ENCODE measurements around the gene POLD4. TPM values are rescaled to one million over a fixed set of nuclear protein-coding genes. Genes with fewer than 3 reads are reported as not detected.

POLD4 gene
- total and polyA plus RNA-seq, 2 donors, result 8.8 to 157 TPM

DNA sequence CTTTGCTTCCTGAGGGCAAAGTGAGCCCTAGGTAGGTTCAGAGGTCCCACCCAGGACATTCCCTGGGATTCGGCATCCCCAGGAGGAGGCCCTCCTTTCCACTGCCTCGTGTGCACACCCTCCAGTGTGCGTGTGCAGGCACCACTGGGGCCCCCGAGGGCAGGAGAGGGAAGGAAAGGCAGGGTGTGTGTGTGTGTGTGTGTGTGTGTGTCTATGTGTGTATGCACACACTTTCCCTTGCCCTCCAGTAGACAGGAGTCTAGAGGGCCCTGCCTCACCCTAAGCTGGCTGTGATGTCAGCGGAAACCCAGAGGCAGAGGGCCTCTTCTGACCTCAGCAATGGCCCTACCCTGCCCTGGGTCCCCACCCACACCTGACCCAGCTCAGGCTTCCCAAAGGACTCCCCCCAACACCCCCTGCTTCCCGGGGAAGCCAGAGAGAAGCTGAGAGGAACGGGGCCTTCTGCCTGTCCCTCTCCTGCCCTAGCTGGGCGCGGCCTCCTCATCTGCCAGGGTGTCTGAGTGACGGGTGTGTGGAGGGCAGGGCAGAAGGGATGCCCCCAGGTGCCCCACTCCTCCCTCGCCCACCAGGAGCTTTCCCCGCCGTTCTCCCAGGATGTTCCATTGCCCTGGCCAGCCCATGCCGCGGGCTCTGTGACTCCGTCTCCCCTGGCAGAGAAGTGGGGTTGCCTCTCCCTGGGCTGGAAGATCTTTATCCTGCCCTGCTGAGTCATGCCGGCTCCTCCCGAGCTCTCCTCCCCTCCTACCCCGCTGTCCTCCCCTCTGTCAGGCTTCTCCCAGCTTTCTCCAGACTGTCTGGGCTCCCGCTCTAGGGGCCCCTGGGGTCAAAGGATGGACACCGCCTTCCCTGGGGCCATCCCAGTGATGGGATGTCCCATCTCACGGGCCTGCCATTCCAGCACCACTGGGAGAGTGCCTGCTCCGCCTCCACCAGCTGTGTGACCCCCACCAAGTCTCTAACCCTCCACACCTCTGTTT lies 26.0 kb upstream of the POLD4 start:
- no peak overlapping the region for H3K4me3 ChIP-seq (ENCODE audit: low read depth, low read length)
- H3K36me3 ChIP-seq (ENCODE audit: insufficient read depth), result no peaks in the 10 kb centered on the region
- WGBS, result 63% methylated on average over 23 of the region's 23 CpGs
- no peak overlapping the region for H3K27ac ChIP-seq (ENCODE audit: low read depth)
- DNase-seq (ENCODE audit: extremely low spot score), result no peak
- no peaks in the 10 kb centered on the region for H3K4me1 ChIP-seq (ENCODE audit: insufficient read depth)

DNA sequence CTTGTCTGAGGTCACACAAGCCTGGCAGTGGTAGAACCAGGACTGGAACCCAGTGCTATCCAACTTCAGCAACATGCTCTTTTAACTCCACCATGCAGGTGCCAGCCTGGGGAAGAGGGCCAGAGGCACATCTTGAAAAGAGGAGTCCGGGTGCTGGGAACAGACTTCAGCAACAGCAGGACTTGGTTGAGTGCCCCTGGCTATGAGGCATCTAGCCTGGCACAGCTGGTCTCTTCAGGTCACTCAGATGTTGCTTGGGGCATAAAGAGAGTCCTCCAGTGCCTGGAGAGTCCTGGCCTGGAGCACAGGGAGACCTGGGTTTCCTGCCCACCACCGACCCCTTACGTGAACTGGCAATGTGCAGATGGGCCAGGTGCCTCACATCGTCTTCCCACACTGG lies 25.2 kb upstream of the POLD4 start:
- WGBS, result 92% methylated on average over 4 of the region's 4 CpGs

DNA sequence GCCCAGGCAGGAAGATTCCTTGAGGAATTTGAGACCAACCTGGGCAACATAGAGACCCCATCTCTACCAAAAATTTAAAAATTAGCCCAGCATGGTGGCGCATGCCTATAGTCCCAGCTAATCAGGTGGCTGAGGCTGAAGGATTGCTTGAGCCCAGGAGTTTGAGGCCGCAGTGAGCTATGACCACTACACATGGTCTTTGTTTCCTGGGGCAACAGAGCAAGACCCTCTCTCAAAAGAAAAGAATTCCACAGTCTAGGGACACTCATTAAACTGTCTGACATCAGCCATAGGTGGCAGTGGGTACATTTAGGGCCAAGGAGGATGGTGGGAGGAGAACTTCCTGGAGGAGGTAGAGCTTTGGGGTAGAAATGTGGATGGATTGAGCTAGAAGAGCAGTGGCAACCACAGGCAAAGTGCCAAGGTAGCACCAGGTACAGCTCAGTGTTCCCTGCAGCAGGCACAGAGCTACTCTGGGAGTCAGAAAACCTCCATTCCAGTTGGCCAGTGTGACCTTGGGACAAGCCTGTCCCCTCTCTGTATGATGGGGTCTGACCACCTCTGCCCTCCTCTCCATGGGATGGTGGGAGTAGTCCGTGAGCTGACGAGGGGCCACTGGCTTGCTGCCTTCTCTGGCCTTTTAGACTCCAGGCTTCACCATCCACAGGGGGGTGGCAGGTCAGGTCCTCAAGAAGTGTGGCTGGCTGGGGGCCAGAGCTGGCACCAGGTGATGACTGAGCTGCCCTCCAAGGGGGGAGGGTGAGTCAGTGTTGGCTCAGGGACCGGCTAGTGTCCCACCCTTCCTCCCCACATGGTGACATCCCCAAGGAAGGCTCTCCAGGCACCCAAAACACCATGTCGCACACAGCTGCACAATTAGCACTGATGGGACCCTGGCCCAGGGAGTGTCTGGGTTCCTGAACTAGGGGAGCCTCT lies 23.8 kb upstream of the POLD4 start:
- WGBS, result 88% methylated on average over 6 of the region's 6 CpGs
- Histone ChIP-seq H3K4me1 (ENCODE audit: insufficient read depth) (no peaks in the 10 kb centered on the region), H3K36me3 (ENCODE audit: insufficient read depth) (no peaks in the 10 kb centered on the region), H3K4me3 (ENCODE audit: low read depth, low read length) (no peak overlapping the region), H3K27ac (ENCODE audit: low read depth) (no peak overlapping the region)
- DNase-seq (ENCODE audit: extremely low spot score), result no peak

More for the DNA sequence above, 25.2 kb upstream of the POLD4 start:
- DNase-seq (ENCODE audit: extremely low spot score), result no peak
- Histone ChIP-seq H3K4me1 (ENCODE audit: insufficient read depth) (no peaks in the 10 kb centered on the region), H3K4me3 (ENCODE audit: low read depth, low read length) (no peak overlapping the region), H3K36me3 (ENCODE audit: insufficient read depth) (no peaks in the 10 kb centered on the region), H3K27ac (ENCODE audit: low read depth) (no peak overlapping the region)

DNA sequence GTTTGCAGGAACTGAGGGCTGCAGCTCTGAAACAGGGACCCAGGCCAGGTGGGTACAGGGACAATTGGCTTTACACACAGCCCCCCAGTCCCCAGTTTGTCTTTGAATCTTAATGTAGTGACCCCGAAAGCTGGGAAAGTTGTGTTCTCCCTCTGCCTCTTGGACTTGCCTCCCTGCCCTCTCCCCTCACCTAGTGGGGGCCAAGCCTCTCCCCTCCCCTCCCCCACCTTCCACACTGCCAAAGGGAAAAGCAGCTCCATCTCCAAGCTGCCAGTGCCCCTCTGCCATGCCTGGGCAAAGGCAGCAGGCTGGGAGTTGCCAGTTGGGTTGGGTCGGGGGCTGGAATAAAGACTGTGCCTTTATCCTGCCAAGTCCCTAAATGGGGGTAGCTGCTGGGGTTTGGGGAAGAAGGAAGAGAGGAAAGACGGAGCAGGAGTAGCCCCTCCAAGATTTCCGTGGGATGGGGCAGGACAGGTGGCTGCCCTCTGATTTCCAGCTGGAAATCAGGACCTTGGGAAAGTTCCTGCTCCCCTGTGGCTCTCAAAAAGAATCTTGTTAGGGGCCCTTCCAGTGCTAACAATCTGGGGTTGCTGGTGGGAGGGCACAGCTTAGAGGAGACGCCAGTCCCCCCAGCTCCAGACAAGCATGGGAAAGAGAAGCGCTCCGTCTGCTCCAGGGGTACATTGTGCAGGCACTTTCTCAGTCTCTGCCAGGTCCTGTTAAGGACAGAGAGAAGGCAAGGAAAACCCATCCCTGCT lies 22.9 kb upstream of the POLD4 start:
- DNase-seq (ENCODE audit: extremely low spot score), result no peak
- WGBS, result 68% methylated on average over 7 of the region's 7 CpGs
- no peak overlapping the region for H3K4me3 ChIP-seq (ENCODE audit: low read depth, low read length)
- H3K36me3 ChIP-seq (ENCODE audit: insufficient read depth), result no peaks in the 10 kb centered on the region
- no peaks in the 10 kb centered on the region for H3K4me1 ChIP-seq (ENCODE audit: insufficient read depth)
- no peak overlapping the region for H3K27ac ChIP-seq (ENCODE audit: low read depth)

DNA sequence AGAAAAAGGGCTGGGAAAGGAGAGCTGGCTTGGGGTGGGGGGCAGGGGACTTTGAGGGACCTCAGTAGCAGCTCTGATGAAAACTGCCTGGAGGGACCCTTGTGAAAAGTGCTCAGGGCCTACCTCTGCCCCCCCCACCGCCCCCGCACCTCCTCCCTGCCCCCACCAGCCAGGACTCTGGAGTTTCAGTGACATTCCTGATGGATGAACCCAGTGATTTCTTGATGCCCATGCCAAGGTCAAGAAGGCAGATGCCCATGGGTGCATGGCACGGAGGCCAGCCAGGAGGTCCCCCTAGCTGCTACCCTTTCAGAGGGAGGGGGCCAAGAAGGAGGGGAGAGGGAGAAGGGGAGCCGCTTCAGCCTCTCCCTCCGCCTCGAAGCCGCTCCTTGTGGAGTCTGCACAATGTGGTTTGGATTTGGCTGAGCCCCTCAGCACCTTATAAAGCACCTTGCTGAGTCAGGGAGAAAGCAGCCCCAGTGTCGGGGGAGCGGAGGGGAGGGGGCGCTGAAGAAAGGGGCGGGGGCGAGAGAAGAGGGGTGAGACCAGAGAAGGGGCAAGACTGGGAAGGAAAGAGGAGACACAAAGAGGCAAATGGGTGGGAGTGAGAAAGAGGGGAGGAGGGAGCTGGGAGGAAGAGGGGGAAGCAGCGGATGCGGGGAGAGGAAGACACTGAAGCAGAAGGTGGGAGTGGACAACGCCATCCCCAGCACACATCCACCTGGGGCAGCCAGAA lies 22.1 kb upstream of the POLD4 start:
- Histone ChIP-seq H3K4me3 (ENCODE audit: low read depth, low read length) (no peak overlapping the region), H3K4me1 (ENCODE audit: insufficient read depth) (no peaks in the 10 kb centered on the region), H3K36me3 (ENCODE audit: insufficient read depth) (no peaks in the 10 kb centered on the region), H3K27ac (ENCODE audit: low read depth) (no peak overlapping the region)
- no peak for DNase-seq (ENCODE audit: extremely low spot score)
- 46% methylated on average over 15 of the region's 15 CpGs for WGBS

DNA sequence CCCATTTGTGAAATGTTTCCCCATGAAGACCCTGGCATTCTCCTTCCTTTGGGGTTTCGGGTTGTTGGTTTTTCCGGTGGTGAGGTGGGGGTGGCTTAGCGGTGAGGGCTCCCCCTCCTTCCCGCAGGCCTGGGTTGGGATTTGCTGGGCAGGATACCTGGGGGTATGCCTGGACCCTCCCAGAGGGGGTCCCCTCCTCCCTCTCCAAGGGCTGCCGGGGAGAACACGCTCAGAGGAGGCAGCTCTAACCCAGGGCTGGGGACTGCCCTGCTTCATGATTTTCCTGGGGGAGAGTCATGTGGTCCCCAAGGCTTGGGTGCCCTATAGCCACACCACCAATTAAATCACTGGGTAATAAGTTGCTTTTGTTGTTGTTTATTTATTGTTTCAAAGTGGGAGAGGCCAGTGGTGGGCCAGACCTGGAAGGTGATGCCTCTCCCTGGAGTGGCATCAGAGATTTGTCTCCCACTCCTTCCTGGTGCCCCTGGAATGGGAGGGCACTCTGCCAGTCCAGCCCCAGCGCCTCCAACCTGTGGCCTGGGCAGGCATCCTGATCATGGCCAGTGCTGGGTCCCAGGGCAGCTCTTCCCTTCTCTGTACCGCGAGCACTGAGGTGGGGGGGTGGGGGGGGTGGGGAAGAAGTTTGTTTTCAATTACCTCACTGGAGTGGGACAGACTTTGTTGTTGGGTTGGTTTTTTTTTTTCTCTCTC lies 21.4 kb upstream of the POLD4 start:
- H3K4me1 ChIP-seq (ENCODE audit: insufficient read depth), result no peaks in the 10 kb centered on the region
- WGBS, result 44% methylated on average over 9 of the region's 9 CpGs
- no peak for DNase-seq (ENCODE audit: extremely low spot score)
- H3K27ac ChIP-seq (ENCODE audit: low read depth), result no peak overlapping the region
- no peak overlapping the region for H3K4me3 ChIP-seq (ENCODE audit: low read depth, low read length)
- no peaks in the 10 kb centered on the region for H3K36me3 ChIP-seq (ENCODE audit: insufficient read depth)

DNA sequence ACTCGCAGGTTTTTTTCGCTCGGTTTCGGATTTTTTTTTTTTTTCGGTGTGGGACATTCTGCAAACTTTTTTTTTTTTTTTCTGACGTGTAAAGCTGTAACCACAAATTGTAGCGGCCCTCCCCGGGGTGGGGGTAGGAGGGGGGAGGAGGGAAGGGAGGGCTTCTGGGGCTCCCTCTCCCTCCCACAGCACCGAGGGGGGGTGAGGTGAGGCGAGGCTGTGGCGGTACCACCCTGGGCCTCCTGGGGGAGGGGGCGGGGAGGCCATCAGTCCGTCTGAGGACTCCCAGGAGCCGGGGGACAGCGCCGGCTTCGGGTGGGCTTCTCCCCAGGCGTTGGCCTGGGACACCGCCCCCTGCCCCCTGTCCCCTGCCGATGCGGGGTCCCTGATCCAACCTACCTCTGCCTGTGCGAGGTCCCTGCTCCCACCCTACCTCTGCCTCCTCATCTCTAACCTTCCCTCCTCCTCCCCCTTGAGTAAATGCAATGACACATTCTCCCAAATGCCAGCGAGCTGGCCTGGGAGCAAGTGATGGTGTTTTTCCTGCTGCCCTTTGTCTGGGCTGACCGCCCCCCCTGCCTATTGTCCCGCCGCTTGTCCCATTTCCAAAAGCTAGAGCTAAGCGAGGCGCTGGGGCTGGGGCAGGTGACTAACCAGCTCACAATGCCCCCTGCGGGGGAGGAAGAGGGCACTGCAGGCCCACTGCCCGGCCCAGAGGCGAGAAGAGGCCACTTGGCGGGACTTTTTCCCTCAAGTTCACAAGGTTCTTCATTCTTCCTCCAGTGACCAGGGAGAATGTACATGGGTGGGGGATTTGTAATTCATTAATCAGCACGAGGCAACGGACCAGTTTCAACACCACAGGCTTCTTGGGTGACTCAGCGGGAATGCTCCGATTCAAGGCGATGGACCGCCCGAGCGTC lies 20.6 kb upstream of the POLD4 start:
- no peak for DNase-seq (ENCODE audit: extremely low spot score)
- Histone ChIP-seq H3K4me1 (ENCODE audit: insufficient read depth) (no peaks in the 10 kb centered on the region), H3K36me3 (ENCODE audit: insufficient read depth) (no peaks in the 10 kb centered on the region), H3K27ac (ENCODE audit: low read depth) (peak overlapping the region; percentile 91), H3K4me3 (ENCODE audit: low read depth, low read length) (peak overlapping the region; percentile 77)
- WGBS, result 10% methylated on average over 40 of the region's 40 CpGs

DNA sequence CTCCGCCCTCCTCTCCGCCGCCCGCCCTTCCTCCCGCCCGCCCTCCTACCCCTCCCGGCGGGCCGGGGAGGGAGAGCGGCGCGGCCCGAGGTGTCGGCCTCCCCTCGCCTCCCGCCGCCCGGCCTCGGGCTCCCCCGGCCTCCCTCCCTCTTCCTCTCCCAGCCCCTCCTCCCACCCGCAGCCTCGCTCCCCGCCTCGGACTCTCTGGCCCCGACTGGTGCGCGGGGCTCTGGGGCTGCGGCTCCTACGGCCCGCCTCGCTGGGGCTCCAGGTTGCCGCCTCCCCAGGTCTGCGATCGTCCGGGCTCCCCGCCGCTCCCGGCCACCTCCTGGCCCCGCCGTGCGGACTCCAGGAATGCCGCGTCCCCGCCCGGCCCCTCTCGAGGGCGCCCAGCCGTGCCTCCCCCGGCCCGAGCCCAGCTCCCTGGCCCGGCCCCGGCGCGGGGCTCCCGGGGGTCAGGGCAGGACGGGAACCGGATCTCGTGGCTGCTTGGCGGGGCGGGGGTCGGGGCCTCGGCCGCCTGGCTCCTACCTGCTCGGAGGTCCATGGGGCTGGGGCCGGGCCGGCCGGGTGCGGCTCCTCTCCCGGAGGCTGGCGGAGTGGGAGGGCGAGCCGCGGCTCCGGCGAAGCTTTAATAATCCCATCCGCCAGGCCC lies 19.8 kb upstream of the POLD4 start, which contains the start of gene CLCF1:
Gene CLCF1 (minus strand): TSS at position 606 of the 655 bp plus-strand sequence. CDS start 59 bp downstream, at position 547.
- WGBS, result under 1% methylated on average over 76 of the region's 76 CpGs
- H3K4me3 ChIP-seq (ENCODE audit: low read depth, low read length), result peak within 1 kb of the TSS; percentile 77
- peak within 1 kb of the TSS; percentile 91 for H3K27ac ChIP-seq (ENCODE audit: low read depth)
- peaks cover 2% of the 10 kb centered on the region for H3K4me1 ChIP-seq (ENCODE audit: insufficient read depth)
- H3K36me3 ChIP-seq (ENCODE audit: insufficient read depth), result no peaks in the 10 kb centered on the region
- no peak for DNase-seq (ENCODE audit: extremely low spot score)

DNA sequence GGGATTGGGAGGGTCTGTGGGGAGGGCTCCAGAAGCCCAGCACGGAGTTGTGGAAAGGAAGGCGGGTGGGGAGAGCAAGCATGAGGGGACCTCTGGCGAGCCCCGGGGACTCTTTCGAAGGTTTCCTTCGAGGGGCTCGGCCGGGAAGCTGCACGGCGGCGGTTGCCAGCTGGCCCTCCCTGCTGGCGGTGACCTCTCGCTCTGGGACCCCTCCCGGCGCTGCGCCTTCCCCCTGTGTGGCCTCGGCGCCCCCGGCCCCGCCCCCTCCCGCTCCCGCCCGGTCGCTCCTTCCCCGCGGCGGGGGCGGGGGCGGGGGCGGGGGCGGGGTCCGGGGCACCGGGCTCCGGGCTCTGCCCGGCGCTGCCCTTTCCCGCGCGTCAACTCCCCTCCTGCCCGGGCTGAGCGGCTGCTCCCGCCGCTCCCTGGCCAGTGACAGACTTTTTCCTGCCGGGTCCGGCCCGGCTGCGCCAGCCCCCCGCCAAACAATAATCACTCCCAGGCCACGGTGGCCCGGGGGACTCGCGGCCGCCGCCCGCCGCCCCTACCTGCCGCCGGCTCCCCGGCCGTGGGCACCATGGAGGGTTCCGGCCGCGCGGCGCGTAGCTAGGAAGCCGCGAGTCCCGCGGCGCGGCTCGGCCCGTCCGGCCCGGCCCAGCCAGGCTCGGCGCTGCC lies 19.1 kb upstream of the POLD4 start:
- Histone ChIP-seq H3K4me1 (ENCODE audit: insufficient read depth) (peaks cover 2% of the 10 kb centered on the region), H3K27ac (ENCODE audit: low read depth) (peak overlapping the region; percentile 78), H3K36me3 (ENCODE audit: insufficient read depth) (no peaks in the 10 kb centered on the region), H3K4me3 (ENCODE audit: low read depth, low read length) (peak overlapping the region; percentile 77)
- WGBS, result 1% methylated on average over 78 of the region's 78 CpGs
- no peak for DNase-seq (ENCODE audit: extremely low spot score)

DNA sequence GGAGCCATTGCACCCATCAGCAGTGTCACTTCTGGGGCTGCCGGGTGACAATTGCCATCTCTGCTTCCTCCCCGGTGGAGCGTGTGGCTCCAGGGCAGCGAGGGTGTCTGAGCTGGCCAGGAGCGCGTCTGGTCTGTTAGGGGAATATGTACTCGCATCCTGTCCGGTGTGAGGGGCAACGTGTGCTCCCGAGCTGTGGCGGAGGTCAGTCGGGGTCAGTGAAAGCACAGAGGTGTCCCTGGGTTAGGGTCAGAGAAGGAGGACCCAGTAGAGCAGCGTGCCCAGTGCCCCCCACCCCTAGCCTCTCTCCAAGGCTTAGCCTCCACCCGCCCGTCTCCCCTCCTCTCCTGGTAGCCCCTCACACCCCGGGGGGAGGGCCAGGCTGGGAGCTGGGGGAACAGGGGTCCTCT lies 18.6 kb upstream of the POLD4 start:
- WGBS, result 26% methylated on average over 16 of the region's 16 CpGs
- H3K4me1 ChIP-seq (ENCODE audit: insufficient read depth), result peaks cover 2% of the 10 kb centered on the region
- no peak for DNase-seq (ENCODE audit: extremely low spot score)

More for the DNA sequence above, 18.6 kb upstream of the POLD4 start:
- Histone ChIP-seq H3K27ac (ENCODE audit: low read depth) (peak overlapping the region; percentile 25), H3K36me3 (ENCODE audit: insufficient read depth) (no peaks in the 10 kb centered on the region), H3K4me3 (ENCODE audit: low read depth, low read length) (peak overlapping the region; percentile 77)
